ENCODE data around the gene COQ5. TPM values are rescaled to one million over a fixed set of nuclear protein-coding genes. Genes with fewer than 3 reads are reported as not detected.

The COQ5 gene
- total RNA-seq, 3 donors from 2014 or later = 26.2 to 33.0 (median 26.5) TPM

DNA sequence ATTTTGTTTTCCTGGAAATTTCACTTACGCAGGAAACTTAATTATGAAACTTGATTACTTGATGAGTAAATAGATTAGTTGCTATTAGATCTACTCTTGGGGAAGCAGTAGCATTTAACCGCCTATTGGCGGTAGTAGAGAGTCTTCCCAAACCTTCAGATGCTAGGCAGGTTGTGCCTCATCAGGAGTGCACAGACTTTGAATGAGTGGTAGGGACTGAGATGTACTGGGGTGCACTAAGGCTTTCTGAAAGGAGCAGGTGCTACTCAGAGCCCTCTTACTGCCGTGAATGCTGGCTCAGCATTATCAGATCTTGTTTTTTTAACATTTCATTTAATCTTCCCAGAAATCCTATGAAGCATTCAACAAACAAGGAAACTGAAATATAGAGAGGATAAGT lies 75.0 kb downstream of the COQ5 start:
- Histone ChIP-seq H3K36me3 (peaks cover 3% of the 10 kb centered on the region), H3K4me3 (no peak overlapping the region), H3K4me1 (no peaks in the 10 kb centered on the region), H3K27ac (no peak overlapping the region), H3K27me3 (no peaks in the 10 kb centered on the region), H3K9me3 (no peaks in the 10 kb centered on the region)
- peak in 2 of 3 donors; percentile 34 to 41 for TF ChIP-seq CTCF (IDR thresholded peaks at IDR 0.05)
- no peak for TF ChIP-seq POLR2AphosphoS5 (IDR thresholded peaks at IDR 0.05)
- TF ChIP-seq POLR2A (IDR thresholded peaks at IDR 0.05) = no peak
- intact Hi-C loops (cut with DNase I; ENCODE audit: low total_unique reads) = no loop called here
- DNase-seq (ENCODE audit: low spot score in 2 of 2) = no peak

Other genes starting within 250 kb of the COQ5 start
- gene RNU4-2, start 237.3 kb downstream of the COQ5 start, total RNA-seq = under 1 TPM; under 0.01 TPM
- under 1 TPM in 2 of 3 donors, not detected in 1; under 0.01 TPM for gene RNU4-1, start 235.9 kb downstream of the COQ5 start, total RNA-seq
- 1 to 10 TPM in 2 of 3 donors, under 1 TPM in 1; 0.98 to 3.1 (median 1.6) TPM for gene SIRT4, start 226.8 kb downstream of the COQ5 start, total RNA-seq
- gene PLA2G1B, start 201.4 kb downstream of the COQ5 start, total RNA-seq = not detected
- gene MSI1, start 160.0 kb downstream of the COQ5 start, total RNA-seq = 1 to 10 TPM in 1 of 3 donors, under 1 TPM in 1, not detected in 1; 0.59 to 2.0 TPM
- gene COX6A1, start 91.0 kb downstream of the COQ5 start, total RNA-seq = 100 to 1,000 TPM; 464 to 649 (median 599) TPM
- gene TRIAP1, start 82.8 kb downstream of the COQ5 start, total RNA-seq = 10 to 100 TPM; 10.2 to 21.3 (median 13.0) TPM
- 10 to 100 TPM; 26.5 to 35.8 (median 32.5) TPM for gene GATC, start 82.7 kb downstream of the COQ5 start, total RNA-seq
- gene SRSF9, start 59.4 kb downstream of the COQ5 start, total RNA-seq = 10 to 100 TPM; 65.9 to 97.3 (median 82.5) TPM
- gene DYNLL1, start 33.0 kb downstream of the COQ5 start, total RNA-seq = 100 to 1,000 TPM; 155 to 170 (median 167) TPM
- 100 to 1,000 TPM; 112 to 164 (median 149) TPM for gene RNF10, start 5.2 kb upstream of the COQ5 start, total RNA-seq
- gene POP5, start 52.2 kb upstream of the COQ5 start, total RNA-seq = 10 to 100 TPM; 35.4 to 43.8 (median 42.4) TPM
- gene CABP1, start 111.5 kb upstream of the COQ5 start, total RNA-seq = 1 to 10 TPM in 1 of 3 donors, under 1 TPM in 1, not detected in 1; 0.80 to 2.3 TPM
- 10 to 100 TPM; 67.6 to 75.4 (median 67.8) TPM for gene MLEC, start 158.0 kb upstream of the COQ5 start, total RNA-seq
- 10 to 100 TPM; 19.2 to 24.0 (median 22.0) TPM for gene UNC119B, start 181.3 kb upstream of the COQ5 start, total RNA-seq
- 100 to 1,000 TPM in 1 of 3 donors, 10 to 100 TPM in 2; 38.3 to 114 (median 54.3) TPM for gene ACADS, start 196.7 kb upstream of the COQ5 start, total RNA-seq

All from breast epithelium (tissue), 4 donors.